ENCODE data around the gene KCTD10.

DNA sequence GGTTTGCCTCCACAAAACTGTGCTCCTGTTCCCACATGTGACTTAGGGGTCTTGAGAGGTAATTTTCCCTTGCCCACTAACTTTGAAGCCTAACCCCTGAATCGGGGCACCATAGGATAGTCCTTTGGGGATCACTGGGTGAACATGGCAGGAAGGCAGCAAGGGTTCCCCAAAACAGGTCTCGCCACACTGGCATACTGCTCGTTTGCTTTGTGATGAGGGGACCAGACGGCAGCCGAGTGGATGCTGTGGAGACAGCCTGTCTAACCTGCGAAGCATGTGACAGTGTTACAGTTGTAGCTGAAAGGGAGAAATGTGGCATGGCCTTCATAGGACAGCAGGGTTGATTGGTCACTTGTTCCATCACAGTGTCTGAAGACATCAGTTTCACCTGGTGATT, 42.7 kb upstream of the KCTD10 start:
- TF ChIP-seq, protein P1, sequence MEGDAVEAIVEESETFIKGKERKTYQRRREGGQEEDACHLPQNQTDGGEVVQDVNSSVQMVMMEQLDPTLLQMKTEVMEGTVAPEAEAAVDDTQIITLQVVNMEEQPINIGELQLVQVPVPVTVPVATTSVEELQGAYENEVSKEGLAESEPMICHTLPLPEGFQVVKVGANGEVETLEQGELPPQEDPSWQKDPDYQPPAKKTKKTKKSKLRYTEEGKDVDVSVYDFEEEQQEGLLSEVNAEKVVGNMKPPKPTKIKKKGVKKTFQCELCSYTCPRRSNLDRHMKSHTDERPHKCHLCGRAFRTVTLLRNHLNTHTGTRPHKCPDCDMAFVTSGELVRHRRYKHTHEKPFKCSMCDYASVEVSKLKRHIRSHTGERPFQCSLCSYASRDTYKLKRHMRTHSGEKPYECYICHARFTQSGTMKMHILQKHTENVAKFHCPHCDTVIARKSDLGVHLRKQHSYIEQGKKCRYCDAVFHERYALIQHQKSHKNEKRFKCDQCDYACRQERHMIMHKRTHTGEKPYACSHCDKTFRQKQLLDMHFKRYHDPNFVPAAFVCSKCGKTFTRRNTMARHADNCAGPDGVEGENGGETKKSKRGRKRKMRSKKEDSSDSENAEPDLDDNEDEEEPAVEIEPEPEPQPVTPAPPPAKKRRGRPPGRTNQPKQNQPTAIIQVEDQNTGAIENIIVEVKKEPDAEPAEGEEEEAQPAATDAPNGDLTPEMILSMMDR (IDR thresholded peaks at IDR 0.05): no peak
- TF ChIP-seq POLR2A (IDR thresholded peaks at IDR 0.05; ENCODE audit: low read depth) (no peak), POLR2AphosphoS5 (IDR thresholded peaks at IDR 0.05) (no peak)
